ENCODE measurements around the gene PPIH. TPM values are rescaled to one million over a fixed set of nuclear protein-coding genes. Genes with fewer than 3 reads are reported as not detected.
A peak's percentile ranks its signal among the peaks of the same experiment; 100 is the strongest.

Gene PPIH
- total and polyA plus RNA-seq, 2 of the 13 experiments (the other 11 are each of a cell fraction or from before 2014, with no cell fraction given), result 29.9 to 72.6 TPM

DNA sequence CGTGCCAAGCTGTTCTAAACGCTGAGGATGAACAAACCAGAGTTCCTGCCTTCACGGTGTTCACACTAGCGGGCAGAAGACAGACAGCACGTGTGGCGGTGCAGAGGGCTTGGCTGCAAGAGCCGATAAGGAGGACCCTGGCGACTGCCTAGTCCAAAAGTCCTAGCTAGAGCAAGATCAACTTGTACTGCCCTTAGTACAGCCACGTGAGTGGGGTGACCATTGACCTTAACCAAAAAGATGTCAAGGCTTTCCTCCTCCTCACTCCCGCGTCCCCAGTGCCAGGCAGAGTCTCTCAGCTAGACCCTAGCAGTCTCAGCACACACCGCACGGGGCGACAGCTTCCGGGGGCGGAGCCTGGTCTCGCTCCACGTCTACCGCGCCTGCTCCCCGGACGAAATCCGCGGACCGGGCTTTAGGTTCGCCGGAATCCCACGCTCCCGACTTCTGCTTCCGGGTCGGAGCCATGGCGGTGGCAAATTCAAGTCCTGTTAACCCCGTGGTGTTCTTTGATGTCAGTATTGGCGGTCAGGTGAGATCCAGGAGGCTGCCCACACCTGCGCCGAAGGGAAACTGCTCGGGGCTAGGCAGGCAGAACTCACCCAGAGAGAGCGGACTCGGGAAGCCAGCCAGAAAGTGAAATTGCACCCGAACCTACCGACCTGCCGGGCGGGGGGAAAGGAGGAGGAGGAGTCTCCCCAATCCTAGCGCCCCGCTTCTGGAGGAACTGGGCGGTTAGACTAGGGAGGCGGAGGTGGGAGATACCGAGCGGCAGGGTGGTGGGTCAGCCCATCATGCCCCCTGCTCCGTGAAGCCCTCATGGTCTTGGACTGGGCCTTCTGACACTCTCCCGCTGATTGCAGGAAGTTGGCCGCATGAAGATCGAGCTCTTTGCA, at the start of gene PPIH (continued):
- TF ChIP-seq ZNF772 (CRISPR knock-in tag; IDR thresholded peaks at IDR 0.05) (peak; percentile 94), RFX5 (IDR thresholded peaks at IDR 0.05; ENCODE audit: low read depth, low read length) (0 out of 2 replicates have a peak, but pooled peaks have one; percentile 36), ZNF878 (CRISPR knock-in tag; IDR thresholded peaks at IDR 0.05) (peak; percentile 97), ZNF343 (CRISPR knock-in tag; IDR thresholded peaks at IDR 0.05) (peak; percentile 83; the same call in 1 of the 2 replicates), SMAD9 (CRISPR knock-in tag; IDR thresholded peaks at IDR 0.05) (no peak), BRCA1 (CRISPR knock-in tag; IDR thresholded peaks at IDR 0.05) (no peak), NCOR1 (IDR thresholded peaks at IDR 0.05; ENCODE audit: borderline replicate concordance, low read length) (no peak), MTA3 (CRISPR knock-in tag; IDR thresholded peaks at IDR 0.05) (no peak), TBP (CRISPR knock-in tag; IDR thresholded peaks at IDR 0.05) (no peak), ZNF225 (CRISPR knock-in tag; IDR thresholded peaks at IDR 0.05) (peak; percentile 48; the same call in 1 of the 2 replicates), IRX3 (CRISPR knock-in tag; IDR thresholded peaks at IDR 0.05; ENCODE audit: borderline replicate concordance, low read depth) (peak; percentile 73; the same call in 1 of the 2 replicates), SMARCE1 (IDR thresholded peaks at IDR 0.05; ENCODE audit: borderline replicate concordance) (no peak), SNRNP70 (IDR thresholded peaks at IDR 0.05; ENCODE audit: low read depth, low read length) (no peak), PHF20 (CRISPR knock-in tag; IDR thresholded peaks at IDR 0.05) (peak; percentile 95)
- TF ChIP-seq, protein P1, sequence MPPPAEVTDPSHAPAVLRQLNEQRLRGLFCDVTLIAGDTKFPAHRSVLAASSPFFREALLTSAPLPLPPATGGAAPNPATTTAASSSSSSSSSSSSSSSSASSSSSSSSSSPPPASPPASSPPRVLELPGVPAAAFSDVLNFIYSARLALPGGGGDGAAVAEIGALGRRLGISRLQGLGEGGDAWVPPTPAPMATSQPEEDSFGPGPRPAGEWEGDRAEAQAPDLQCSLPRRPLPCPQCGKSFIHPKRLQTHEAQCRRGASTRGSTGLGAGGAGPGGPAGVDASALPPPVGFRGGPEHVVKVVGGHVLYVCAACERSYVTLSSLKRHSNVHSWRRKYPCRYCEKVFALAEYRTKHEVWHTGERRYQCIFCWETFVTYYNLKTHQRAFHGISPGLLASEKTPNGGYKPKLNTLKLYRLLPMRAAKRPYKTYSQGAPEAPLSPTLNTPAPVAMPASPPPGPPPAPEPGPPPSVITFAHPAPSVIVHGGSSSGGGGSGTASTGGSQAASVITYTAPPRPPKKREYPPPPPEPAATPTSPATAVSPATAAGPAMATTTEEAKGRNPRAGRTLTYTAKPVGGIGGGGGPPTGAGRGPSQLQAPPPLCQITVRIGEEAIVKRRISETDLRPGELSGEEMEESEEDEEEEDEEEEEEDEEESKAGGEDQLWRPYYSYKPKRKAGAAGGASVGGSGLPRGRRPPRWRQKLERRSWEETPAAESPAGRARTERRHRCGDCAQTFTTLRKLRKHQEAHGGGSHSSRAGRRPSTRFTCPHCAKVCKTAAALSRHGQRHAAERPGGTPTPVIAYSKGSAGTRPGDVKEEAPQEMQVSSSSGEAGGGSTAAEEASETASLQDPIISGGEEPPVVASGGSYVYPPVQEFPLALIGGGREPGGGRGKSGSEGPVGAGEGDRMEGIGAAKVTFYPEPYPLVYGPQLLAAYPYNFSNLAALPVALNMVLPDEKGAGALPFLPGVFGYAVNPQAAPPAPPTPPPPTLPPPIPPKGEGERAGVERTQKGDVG (CRISPR knock-in tag; IDR thresholded peaks at IDR 0.05; ENCODE audit: borderline replicate concordance), result no peak
- TF ChIP-seq, protein P2, sequence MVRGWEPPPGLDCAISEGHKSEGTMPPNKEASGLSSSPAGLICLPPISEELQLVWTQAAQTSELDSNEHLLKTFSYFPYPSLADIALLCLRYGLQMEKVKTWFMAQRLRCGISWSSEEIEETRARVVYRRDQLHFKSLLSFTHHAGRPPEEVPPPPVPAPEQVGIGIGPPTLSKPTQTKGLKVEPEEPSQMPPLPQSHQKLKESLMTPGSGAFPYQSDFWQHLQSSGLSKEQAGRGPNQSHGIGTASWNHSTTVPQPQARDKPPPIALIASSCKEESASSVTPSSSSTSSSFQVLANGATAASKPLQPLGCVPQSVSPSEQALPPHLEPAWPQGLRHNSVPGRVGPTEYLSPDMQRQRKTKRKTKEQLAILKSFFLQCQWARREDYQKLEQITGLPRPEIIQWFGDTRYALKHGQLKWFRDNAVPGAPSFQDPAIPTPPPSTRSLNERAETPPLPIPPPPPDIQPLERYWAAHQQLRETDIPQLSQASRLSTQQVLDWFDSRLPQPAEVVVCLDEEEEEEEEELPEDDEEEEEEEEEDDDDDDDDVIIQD (CRISPR knock-in tag; IDR thresholded peaks at IDR 0.05; ENCODE audit: low read depth), result peak; percentile 35; the same call in 1 of the 2 replicates
- TF ChIP-seq, protein P3, sequence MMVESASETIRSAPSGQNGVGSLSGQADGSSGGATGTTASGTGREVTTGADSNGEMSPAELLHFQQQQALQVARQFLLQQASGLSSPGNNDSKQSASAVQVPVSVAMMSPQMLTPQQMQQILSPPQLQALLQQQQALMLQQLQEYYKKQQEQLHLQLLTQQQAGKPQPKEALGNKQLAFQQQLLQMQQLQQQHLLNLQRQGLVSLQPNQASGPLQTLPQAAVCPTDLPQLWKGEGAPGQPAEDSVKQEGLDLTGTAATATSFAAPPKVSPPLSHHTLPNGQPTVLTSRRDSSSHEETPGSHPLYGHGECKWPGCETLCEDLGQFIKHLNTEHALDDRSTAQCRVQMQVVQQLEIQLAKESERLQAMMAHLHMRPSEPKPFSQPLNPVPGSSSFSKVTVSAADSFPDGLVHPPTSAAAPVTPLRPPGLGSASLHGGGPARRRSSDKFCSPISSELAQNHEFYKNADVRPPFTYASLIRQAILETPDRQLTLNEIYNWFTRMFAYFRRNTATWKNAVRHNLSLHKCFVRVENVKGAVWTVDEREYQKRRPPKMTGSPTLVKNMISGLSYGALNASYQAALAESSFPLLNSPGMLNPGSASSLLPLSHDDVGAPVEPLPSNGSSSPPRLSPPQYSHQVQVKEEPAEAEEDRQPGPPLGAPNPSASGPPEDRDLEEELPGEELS (CRISPR knock-in tag; IDR thresholded peaks at IDR 0.05), result no peak; the same call in 1 of the 2 replicates
- TF ChIP-seq, protein P4, sequence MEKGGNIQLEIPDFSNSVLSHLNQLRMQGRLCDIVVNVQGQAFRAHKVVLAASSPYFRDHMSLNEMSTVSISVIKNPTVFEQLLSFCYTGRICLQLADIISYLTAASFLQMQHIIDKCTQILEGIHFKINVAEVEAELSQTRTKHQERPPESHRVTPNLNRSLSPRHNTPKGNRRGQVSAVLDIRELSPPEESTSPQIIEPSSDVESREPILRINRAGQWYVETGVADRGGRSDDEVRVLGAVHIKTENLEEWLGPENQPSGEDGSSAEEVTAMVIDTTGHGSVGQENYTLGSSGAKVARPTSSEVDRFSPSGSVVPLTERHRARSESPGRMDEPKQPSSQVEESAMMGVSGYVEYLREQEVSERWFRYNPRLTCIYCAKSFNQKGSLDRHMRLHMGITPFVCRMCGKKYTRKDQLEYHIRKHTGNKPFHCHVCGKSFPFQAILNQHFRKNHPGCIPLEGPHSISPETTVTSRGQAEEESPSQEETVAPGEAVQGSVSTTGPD (CRISPR knock-in tag; IDR thresholded peaks at IDR 0.05), result peak; percentile 44; the same call in 1 of the 2 replicates
- TF ChIP-seq, protein P5, sequence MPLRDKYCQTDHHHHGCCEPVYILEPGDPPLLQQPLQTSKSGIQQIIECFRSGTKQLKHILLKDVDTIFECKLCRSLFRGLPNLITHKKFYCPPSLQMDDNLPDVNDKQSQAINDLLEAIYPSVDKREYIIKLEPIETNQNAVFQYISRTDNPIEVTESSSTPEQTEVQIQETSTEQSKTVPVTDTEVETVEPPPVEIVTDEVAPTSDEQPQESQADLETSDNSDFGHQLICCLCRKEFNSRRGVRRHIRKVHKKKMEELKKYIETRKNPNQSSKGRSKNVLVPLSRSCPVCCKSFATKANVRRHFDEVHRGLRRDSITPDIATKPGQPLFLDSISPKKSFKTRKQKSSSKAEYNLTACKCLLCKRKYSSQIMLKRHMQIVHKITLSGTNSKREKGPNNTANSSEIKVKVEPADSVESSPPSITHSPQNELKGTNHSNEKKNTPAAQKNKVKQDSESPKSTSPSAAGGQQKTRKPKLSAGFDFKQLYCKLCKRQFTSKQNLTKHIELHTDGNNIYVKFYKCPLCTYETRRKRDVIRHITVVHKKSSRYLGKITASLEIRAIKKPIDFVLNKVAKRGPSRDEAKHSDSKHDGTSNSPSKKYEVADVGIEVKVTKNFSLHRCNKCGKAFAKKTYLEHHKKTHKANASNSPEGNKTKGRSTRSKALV (CRISPR knock-in tag; IDR thresholded peaks at IDR 0.05), result no peak
